Subcutaneous adipose tissue (tissue), 4 donors: ENCODE data around the gene CTRL. TPM values are rescaled to one million over a fixed set of nuclear protein-coding genes. Genes with fewer than 3 reads are reported as not detected.

Experiments
- CTCF ChIP-seq: fragments of 450-650 bp; IDR thresholded peaks from one replicate; pipeline ENCODE4 v1.5.1; 2016; ENCODE audit warnings: low read depth, mild to moderate bottlenecking, control low read depth, antibody characterized with exemption, moderate library complexity
- total RNA-seq, 4 donors: library from RNA; depleted of rRNA; stranded (reverse); fragments of >200 nt; gene quantifications; one replicate each; pipeline ENCODE4 v1.1.0, GENCODE V29; 2016

Gene CTRL
- total RNA-seq, 4 donors from 2014 or later = 0.85 to 4.1 (median 0.88) TPM; not detected in 1

GRCh38 chr16:67933805-67934204 is 2.1 kb upstream of the CTRL start:
- no peak for TF ChIP-seq CTCF

- no peak for TF ChIP-seq CTCF
Observed at GRCh38 chr16:67932462-67932840, 789 bp upstream of the CTRL start.

GRCh38 chr16:67930678-67931211 is 917 bp downstream of the CTRL start:
- no peak for TF ChIP-seq CTCF

- no peak for TF ChIP-seq CTCF
Observed at GRCh38 chr16:67930191-67930590, 1.5 kb downstream of the CTRL start.

GRCh38 chr16:67928561-67929364 is 2.9 kb downstream of the CTRL start:
- no peak for TF ChIP-seq CTCF

GRCh38 chr16:67928147-67928546 is 3.5 kb downstream of the CTRL start:
- TF ChIP-seq CTCF = no peak

GRCh38 chr16:67927131-67927941 is 4.3 kb downstream of the CTRL start:
- TF ChIP-seq CTCF = no peak
